SJCRH30 (cell line): ENCODE measurements around the gene TLR9. TPM values are rescaled to one million over a fixed set of nuclear protein-coding genes. Genes with fewer than 3 reads are reported as not detected.
A peak's percentile ranks its signal among the peaks of the same experiment; 100 is the strongest.

Source experiments
- DNase-seq, 2 experiments: peaks; one replicate each; pipeline ENCODE4 v3.0.0-alpha.2; 2015 to 2020
- H3K27ac ChIP-seq: fragments of 250-450 bp; sonication (Bioruptor Pico); 2 replicates; pipeline ENCODE4 v1.5.1; 2020; ENCODE audit warnings: mild to moderate bottlenecking, moderate library complexity
- H3K27me3 ChIP-seq: fragments of 250-450 bp; sonication (Bioruptor Pico); 2 replicates; pipeline ENCODE4 v1.5.1; 2020; ENCODE audit warnings: mild to moderate bottlenecking, moderate library complexity
- H3K36me3 ChIP-seq: fragments of 250-450 bp; sonication (Bioruptor Pico); 2 replicates; pipeline ENCODE4 v1.5.1; 2020; ENCODE audit warnings: mild to moderate bottlenecking, moderate library complexity
- H3K4me1 ChIP-seq: fragments of 250-450 bp; sonication (Bioruptor Pico); 2 replicates; pipeline ENCODE4 v1.5.1; 2020; ENCODE audit warnings: mild to moderate bottlenecking, moderate library complexity
- H3K4me3 ChIP-seq: fragments of 250-450 bp; sonication (Bioruptor Pico); 2 replicates; pipeline ENCODE4 v1.5.1; 2020; ENCODE audit warnings: mild to moderate bottlenecking, moderate library complexity
- H3K9me3 ChIP-seq: fragments of 250-450 bp; sonication (Bioruptor Pico); replicated peaks from 2 replicates; pipeline ENCODE4 v1.5.1; 2020; ENCODE audit warnings: mild to moderate bottlenecking, moderate library complexity
- total RNA-seq: library from RNA; depleted of rRNA; stranded (reverse); fragments of >200 nt; shearing (Covaris generic); gene quantifications from 2 replicates; pipeline ENCODE4 v1.2.3, GENCODE V29; 2014

Gene TLR9
- total RNA-seq, 1 experiment from 2014 or later = not detected

DNA sequence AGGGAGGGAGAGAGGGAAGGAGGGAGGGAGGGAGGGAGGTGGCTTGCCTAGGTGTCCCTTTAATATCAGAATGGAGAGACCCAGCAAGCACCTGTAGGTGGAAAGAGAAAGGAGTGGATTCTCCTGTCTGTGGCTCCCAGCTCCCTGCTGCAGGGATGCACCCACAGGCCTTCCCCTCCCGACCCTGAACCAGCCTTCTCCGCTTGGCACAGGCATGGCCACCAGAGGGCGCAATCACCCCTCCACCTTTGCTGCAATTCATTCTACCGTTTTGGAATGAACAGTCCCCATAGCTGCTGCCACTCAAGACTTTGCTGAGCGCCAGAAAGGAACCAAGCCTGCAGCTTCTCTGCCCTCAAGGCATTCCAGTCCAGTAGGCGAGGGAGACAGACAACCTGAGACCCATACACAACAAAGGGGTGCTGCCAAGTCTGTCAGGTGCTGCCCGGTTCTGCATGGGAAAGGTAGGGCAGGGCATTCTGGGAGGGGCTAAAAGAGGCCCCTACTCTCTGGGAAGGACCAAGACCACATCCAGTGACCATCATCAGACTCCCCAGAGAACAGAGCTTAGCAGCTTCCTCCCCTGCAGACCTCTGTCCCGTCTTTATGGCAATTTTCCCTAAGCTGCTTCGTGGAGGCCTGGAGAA lies 4.9 kb downstream of the TLR9 start:
- Histone ChIP-seq H3K36me3 (no peaks in the 10 kb centered on the region), H3K9me3 (no peaks in the 10 kb centered on the region), H3K27ac (no peak overlapping the region), H3K4me3 (no peak overlapping the region), H3K27me3 (no peaks in the 10 kb centered on the region), H3K4me1 (peaks cover 21% of the 10 kb centered on the region)
- peak; percentile 82 to 90 for DNase-seq

DNA sequence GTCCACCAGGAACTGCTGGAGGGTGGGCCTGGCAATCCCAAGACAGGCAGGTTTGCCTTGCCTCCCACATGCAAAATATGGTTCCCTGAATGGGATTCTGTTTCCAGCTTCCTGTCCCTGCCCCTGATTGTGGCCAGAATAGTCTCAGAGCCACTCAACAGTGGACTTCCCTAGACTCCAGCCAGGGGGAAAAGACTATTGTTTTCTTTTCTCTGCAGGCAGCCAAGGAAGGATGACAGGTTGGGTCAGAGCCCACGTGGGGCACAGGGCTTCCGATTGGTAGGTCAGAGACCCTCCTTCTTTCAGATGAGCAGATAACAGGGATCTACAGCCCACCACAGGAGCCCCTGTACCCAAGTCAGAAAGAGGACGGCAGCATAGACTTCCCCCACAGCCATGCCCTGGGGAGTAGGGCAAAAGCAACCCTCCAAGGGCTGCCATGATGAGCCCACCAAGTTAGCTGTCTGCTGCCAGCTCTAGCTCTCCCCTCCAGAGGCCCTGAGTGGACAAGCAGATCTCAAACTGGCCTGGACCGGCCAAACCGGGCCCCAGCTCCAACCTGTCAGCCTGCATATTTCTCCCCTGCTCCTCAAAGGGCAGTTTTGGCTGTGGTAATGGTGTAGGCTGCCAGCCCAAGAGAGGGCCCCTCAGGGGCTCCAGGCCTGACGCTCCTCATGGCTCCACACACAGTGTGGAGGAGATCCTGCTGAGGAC lies 6.4 kb downstream of the TLR9 start:
- peaks cover 20% of the 10 kb centered on the region for H3K4me1 ChIP-seq
- no peaks in the 10 kb centered on the region for H3K9me3 ChIP-seq
- no peak overlapping the region for H3K4me3 ChIP-seq
- peaks cover 12% of the 10 kb centered on the region for H3K36me3 ChIP-seq
- no peaks in the 10 kb centered on the region for H3K27me3 ChIP-seq
- no peak for DNase-seq
- H3K27ac ChIP-seq = no peak overlapping the region

GRCh38 chr3:52218454-52218853 lies 7.0 kb downstream of the TLR9 start:
- Histone ChIP-seq H3K4me3 (no peak overlapping the region), H3K4me1 (peaks cover 20% of the 10 kb centered on the region), H3K9me3 (no peaks in the 10 kb centered on the region), H3K36me3 (peaks cover 17% of the 10 kb centered on the region), H3K27ac (no peak overlapping the region), H3K27me3 (no peaks in the 10 kb centered on the region)
- DNase-seq = no peak

- DNase-seq = no peak
- H3K27me3 ChIP-seq = no peaks in the 10 kb centered on the region
- H3K4me3 ChIP-seq = no peak overlapping the region
- H3K9me3 ChIP-seq = no peaks in the 10 kb centered on the region
- H3K36me3 ChIP-seq = peaks cover 21% of the 10 kb centered on the region
- H3K27ac ChIP-seq = no peak overlapping the region
- peaks cover 20% of the 10 kb centered on the region for H3K4me1 ChIP-seq
Observed at GRCh38 chr3:52218026-52218425, 7.4 kb downstream of the TLR9 start.

GRCh38 chr3:52217409-52217805 lies 8.0 kb downstream of the TLR9 start:
- Histone ChIP-seq H3K4me3 (no peak overlapping the region), H3K36me3 (peaks cover 22% of the 10 kb centered on the region), H3K9me3 (no peaks in the 10 kb centered on the region), H3K27ac (peak overlapping the region; percentile 44), H3K4me1 (peaks cover 20% of the 10 kb centered on the region), H3K27me3 (no peaks in the 10 kb centered on the region)
- DNase-seq = no peak

- peak; percentile 90 to 94 for DNase-seq
Observed at GRCh38 chr3:52216585-52217408, 8.6 kb downstream of the TLR9 start.

GRCh38 chr3:52215351-52215750 lies 10.1 kb downstream of the TLR9 start:
- H3K27ac ChIP-seq = no peak overlapping the region
- H3K4me3 ChIP-seq = no peak overlapping the region
- H3K9me3 ChIP-seq = no peaks in the 10 kb centered on the region
- H3K4me1 ChIP-seq = peaks cover 20% of the 10 kb centered on the region
- peak in 1 of 2 experiments; percentile 2 for DNase-seq
- H3K27me3 ChIP-seq = no peaks in the 10 kb centered on the region
- peaks cover 38% of the 10 kb centered on the region for H3K36me3 ChIP-seq

More at GRCh38 chr3:52216585-52217408, 8.6 kb downstream of the TLR9 start:
- Histone ChIP-seq H3K27ac (peak overlapping the region; percentile 44), H3K27me3 (no peaks in the 10 kb centered on the region), H3K36me3 (peaks cover 25% of the 10 kb centered on the region), H3K4me3 (no peak overlapping the region), H3K4me1 (peaks cover 20% of the 10 kb centered on the region), H3K9me3 (no peaks in the 10 kb centered on the region)

- Histone ChIP-seq H3K9me3 (no peaks in the 10 kb centered on the region), H3K36me3 (peaks cover 53% of the 10 kb centered on the region), H3K4me1 (peaks cover 20% of the 10 kb centered on the region), H3K4me3 (no peak overlapping the region), H3K27ac (no peak overlapping the region), H3K27me3 (no peaks in the 10 kb centered on the region)
- no peak for DNase-seq
Observed at GRCh38 chr3:52213901-52214300, 11.5 kb downstream of the TLR9 start.

DNA sequence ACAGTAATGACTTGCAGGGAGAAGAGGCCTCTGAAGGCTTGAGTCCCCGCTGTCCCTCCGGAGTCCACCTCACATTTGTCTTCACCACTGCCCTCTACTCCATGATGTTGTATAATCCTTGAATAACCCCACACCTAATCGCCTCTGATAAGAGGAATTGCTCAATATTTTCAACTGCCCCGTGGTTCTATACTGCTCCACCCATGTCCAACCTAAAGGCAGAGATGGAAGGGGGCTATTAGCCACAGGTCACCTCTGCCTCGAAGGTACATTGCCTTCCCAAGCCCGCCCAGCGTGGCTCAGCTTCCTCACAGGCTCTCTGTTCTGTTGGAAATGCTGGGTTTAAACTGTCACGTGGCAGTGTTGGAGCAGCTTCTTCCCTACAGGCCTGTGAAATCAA lies 12.4 kb downstream of the TLR9 start:
- DNase-seq = no peak
- peaks cover 18% of the 10 kb centered on the region for H3K4me1 ChIP-seq
- H3K4me3 ChIP-seq = no peak overlapping the region
- H3K27ac ChIP-seq = no peak overlapping the region
- peaks cover 62% of the 10 kb centered on the region for H3K36me3 ChIP-seq
- no peaks in the 10 kb centered on the region for H3K27me3 ChIP-seq
- no peaks in the 10 kb centered on the region for H3K9me3 ChIP-seq

DNA sequence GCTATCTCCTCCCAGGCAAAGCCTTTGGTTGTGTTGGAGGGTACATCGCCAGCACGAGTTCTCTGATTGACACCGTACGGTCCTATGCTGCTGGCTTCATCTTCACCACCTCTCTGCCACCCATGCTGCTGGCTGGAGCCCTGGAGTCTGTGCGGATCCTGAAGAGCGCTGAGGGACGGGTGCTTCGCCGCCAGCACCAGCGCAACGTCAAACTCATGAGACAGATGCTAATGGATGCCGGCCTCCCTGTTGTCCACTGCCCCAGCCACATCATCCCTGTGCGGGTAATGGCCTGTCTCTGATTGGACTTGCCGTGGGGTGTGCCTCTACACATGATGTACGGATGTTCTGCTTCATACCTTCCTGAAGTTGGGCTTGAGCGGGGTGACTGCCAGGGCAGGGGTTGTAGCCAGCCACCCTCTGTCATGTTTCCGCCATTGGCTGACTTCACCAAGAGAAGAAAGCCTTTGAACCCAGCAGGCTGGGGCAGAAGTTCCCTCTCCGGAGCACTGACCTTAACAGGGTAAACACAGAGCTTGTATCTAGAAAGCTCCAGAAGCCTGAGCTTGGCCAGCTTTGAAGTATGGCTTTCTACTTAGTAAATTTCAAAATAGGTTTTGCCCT lies 14.1 kb downstream of the TLR9 start:
- H3K27ac ChIP-seq = no peak overlapping the region
- no peak overlapping the region for H3K4me3 ChIP-seq
- no peak for DNase-seq
- H3K36me3 ChIP-seq = peaks cover 75% of the 10 kb centered on the region
- peaks cover 5% of the 10 kb centered on the region for H3K4me1 ChIP-seq
- H3K27me3 ChIP-seq = no peaks in the 10 kb centered on the region
- H3K9me3 ChIP-seq = no peaks in the 10 kb centered on the region

- Histone ChIP-seq H3K4me3 (no peak overlapping the region), H3K27ac (no peak overlapping the region), H3K9me3 (no peaks in the 10 kb centered on the region), H3K36me3 (peaks cover 81% of the 10 kb centered on the region), H3K4me1 (no peaks in the 10 kb centered on the region), H3K27me3 (no peaks in the 10 kb centered on the region)
- DNase-seq = no peak
Observed at GRCh38 chr3:52210550-52211046, 14.8 kb downstream of the TLR9 start.

DNA sequence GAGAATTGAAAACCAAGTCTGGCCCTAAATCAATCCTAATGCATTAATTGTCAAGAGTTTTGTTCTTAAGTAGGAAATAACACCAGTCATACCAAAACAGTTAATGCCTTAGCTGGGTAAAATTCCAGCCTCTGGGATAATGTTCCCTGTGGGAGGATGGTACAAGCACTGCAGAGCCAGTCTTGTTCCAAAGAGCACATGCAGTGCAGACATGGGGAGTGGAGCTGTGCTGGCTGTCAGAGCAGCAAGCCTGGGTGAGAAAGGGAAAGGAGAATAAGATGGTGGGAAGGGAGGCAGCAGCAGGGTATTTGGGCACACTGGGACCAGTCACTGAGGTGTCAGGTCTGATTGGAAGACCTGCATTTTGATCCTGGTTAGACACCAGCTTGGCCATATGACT lies 15.4 kb downstream of the TLR9 start:
- Histone ChIP-seq H3K27me3 (no peaks in the 10 kb centered on the region), H3K36me3 (peaks cover 84% of the 10 kb centered on the region), H3K4me1 (no peaks in the 10 kb centered on the region), H3K9me3 (no peaks in the 10 kb centered on the region), H3K4me3 (no peak overlapping the region), H3K27ac (no peak overlapping the region)
- no peak for DNase-seq

DNA sequence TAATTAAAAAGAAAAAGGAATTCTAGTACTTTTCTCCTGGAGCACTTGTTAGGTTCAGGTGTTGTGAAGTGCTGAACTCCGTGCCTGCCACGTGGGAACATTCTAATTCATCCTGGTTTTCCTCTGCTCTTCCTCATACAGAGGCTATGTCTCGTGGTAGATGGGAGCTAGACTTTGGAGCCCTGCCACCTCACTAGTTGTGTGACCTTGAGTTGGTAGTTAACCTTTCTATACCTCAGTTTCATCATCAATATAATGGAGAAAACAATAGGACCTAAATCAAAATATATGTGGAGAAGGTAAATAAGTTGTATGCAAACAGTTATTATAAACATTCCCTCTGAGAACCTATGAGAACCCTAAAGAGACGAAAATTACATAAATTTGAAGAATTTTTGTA lies 16.9 kb downstream of the TLR9 start:
- H3K4me3 ChIP-seq = no peak overlapping the region
- H3K27me3 ChIP-seq = no peaks in the 10 kb centered on the region
- H3K9me3 ChIP-seq = no peaks in the 10 kb centered on the region
- H3K27ac ChIP-seq = no peak overlapping the region
- DNase-seq = no peak
- no peaks in the 10 kb centered on the region for H3K4me1 ChIP-seq
- H3K36me3 ChIP-seq = peaks cover 86% of the 10 kb centered on the region

DNA sequence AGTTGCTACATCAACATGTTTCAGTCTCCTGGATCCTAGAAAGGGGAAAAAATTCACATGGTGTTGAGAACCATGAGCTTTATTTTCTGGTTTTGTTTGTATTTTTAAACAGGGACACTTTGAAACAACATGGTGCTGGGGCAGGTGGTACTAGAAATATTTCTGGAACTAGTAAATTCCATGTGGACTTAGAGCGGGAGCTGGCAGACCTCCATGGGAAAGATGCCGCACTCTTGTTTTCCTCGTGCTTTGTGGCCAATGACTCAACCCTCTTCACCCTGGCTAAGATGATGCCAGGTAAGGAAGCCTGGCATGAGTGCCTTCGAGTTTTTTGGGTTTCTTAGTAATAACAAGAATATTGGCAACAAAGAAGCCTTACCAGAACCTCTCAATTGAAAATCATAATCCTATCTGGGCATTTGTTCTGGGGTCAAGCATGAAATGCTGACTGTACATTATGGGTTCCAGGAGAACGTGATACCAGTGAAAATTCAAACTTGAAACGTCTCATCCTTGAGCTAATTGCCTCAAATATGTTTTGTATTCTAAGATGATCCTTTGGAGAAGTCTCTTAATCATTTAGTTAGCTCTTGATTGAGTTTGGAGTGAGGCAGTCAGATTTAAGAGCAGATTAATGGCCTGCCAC lies 19.6 kb downstream of the TLR9 start:
- Histone ChIP-seq H3K27ac (no peak overlapping the region), H3K27me3 (no peaks in the 10 kb centered on the region), H3K36me3 (peaks cover 94% of the 10 kb centered on the region), H3K4me3 (no peak overlapping the region), H3K4me1 (no peaks in the 10 kb centered on the region), H3K9me3 (no peaks in the 10 kb centered on the region)
- DNase-seq = no peak
